Trophoblast cell (in vitro differentiated cells and primary cell): ENCODE data around the gene SPRING1. TPM values are rescaled to one million over a fixed set of nuclear protein-coding genes. Genes with fewer than 3 reads are reported as not detected.
A peak's percentile ranks its signal among the peaks of the same experiment; 100 is the strongest.

ENCODE experiments used
- DNase-seq, 2 donors: peaks; one replicate each; pipeline ENCODE4 v3.0.0-alpha.2; 2016
- H2AFZ ChIP-seq: 2 replicates; pipeline ENCODE4 v1.6.1; 2013; ENCODE audit warnings: low read length, moderate library complexity, mild to moderate bottlenecking; ENCODE audit not compliant: insufficient read depth, poor library complexity
- H2AK5ac ChIP-seq: 2 replicates; pipeline ENCODE4 v1.6.1; 2013; ENCODE audit warnings: mild to moderate bottlenecking, low read length
- H2BK120ac ChIP-seq: 2 replicates; pipeline ENCODE4 v1.6.1; 2013; ENCODE audit warnings: low read length, mild to moderate bottlenecking, moderate library complexity; ENCODE audit not compliant: insufficient read depth, poor library complexity
- H2BK12ac ChIP-seq: 2 replicates; pipeline ENCODE4 v1.6.1; 2013; ENCODE audit warnings: mild to moderate bottlenecking, low read length, moderate library complexity
- H2BK5ac ChIP-seq: 2 replicates; pipeline ENCODE4 v1.6.1; 2013; ENCODE audit warnings: low read length, low read depth, moderate library complexity, mild to moderate bottlenecking; ENCODE audit not compliant: poor library complexity
- H3K14ac ChIP-seq: 2 replicates; pipeline ENCODE4 v1.6.1; 2013; ENCODE audit warnings: mild to moderate bottlenecking, low read length
- H3K18ac ChIP-seq: 2 replicates; pipeline ENCODE4 v1.6.1; 2013; ENCODE audit warnings: mild to moderate bottlenecking, low read length
- H3K23ac ChIP-seq: 2 replicates; pipeline ENCODE4 v1.6.1; 2013; ENCODE audit warnings: low read length
- H3K27ac ChIP-seq: 2 replicates; pipeline ENCODE4 v1.5.1; 2013; ENCODE audit warnings: low read depth, mild to moderate bottlenecking, inconsistent platforms, low read length, moderate library complexity
- H3K27me3 ChIP-seq: 2 replicates; pipeline ENCODE4 v1.6.1; 2013; ENCODE audit warnings: inconsistent platforms, mild to moderate bottlenecking, low read length, moderate library complexity; ENCODE audit not compliant: insufficient read depth
- H3K36me3 ChIP-seq, 2 experiments: 1 replicate in 1 of 2; 2 replicates in 1 of 2; pipeline ENCODE4 v1.6.1; 2013; ENCODE audit warnings: low read length in 2 of 2, mild to moderate bottlenecking in 2 of 2, moderate library complexity in 1 of 2; ENCODE audit not compliant: insufficient read depth in 2 of 2, control insufficient read depth in 1 of 2
- H3K4ac ChIP-seq: 2 replicates; pipeline ENCODE4 v1.6.1; 2013; ENCODE audit warnings: low read depth, mild to moderate bottlenecking, low read length, moderate library complexity
- H3K4me1 ChIP-seq, 2 experiments: 1 replicate in 1 of 2; 2 replicates in 1 of 2; pipeline ENCODE4 v1.6.1; 2013; ENCODE audit warnings: low read length in 2 of 2, mild to moderate bottlenecking in 2 of 2, moderate library complexity in 1 of 2; ENCODE audit not compliant: insufficient read depth in 2 of 2, control insufficient read depth in 1 of 2
- H3K4me2 ChIP-seq: 2 replicates; pipeline ENCODE4 v1.6.1; 2013; ENCODE audit warnings: inconsistent platforms, mild to moderate bottlenecking, low read length, moderate library complexity
- H3K4me3 ChIP-seq: 2 replicates; pipeline ENCODE4 v1.5.1; 2013; ENCODE audit warnings: mild to moderate bottlenecking, low read depth, low read length, inconsistent platforms
- H3K79me1 ChIP-seq: one replicate; pipeline ENCODE4 v1.6.1; 2013; ENCODE audit warnings: low read length
- H3K79me2 ChIP-seq: 2 replicates; pipeline ENCODE4 v1.6.1; 2013; ENCODE audit warnings: low read length, mild to moderate bottlenecking; ENCODE audit not compliant: control insufficient read depth, insufficient read depth, poor library complexity
- H3K9ac ChIP-seq: 2 replicates; pipeline ENCODE4 v1.6.1; 2013; ENCODE audit warnings: mild to moderate bottlenecking, low read length
- H3K9me3 ChIP-seq: 2 replicates; pipeline ENCODE4 v1.6.1; 2013; ENCODE audit warnings: low read depth, mild to moderate bottlenecking, control low read depth, inconsistent platforms, low read length; ENCODE audit not compliant: insufficient read depth
- H4K12ac ChIP-seq: 2 replicates; pipeline ENCODE4 v1.6.1; 2013; ENCODE audit warnings: low read depth, mild to moderate bottlenecking, low read length, moderate library complexity
- H4K8ac ChIP-seq: 2 replicates; pipeline ENCODE4 v1.6.1; 2013; ENCODE audit warnings: low read depth, mild to moderate bottlenecking, low read length, moderate library complexity
- H4K91ac ChIP-seq: one replicate; pipeline ENCODE4 v1.6.1; 2013; ENCODE audit warnings: low read depth, mild to moderate bottlenecking, low read length, moderate library complexity
- WGBS: extraction: QIAGEN DNeasy Blood & Tissue Kit; methylation state at CpG from one replicate; pipeline ENCODE4 v1.1.7; 2013; ENCODE audit warnings: missing lambda C conversion rate; ENCODE audit not compliant: insufficient read length, insufficient coverage; ENCODE audit errors: extremely low coverage; 5-methylcytosine and 5-hydroxymethylcytosine counted together
- polyA plus RNA-seq: library from polyadenylated mRNA; stranded (reverse); fragments of 200-250 nt; gene quantifications from 2 replicates; pipeline ENCODE4 v1.2.3, GENCODE V29; 2013

Gene SPRING1, protein sequence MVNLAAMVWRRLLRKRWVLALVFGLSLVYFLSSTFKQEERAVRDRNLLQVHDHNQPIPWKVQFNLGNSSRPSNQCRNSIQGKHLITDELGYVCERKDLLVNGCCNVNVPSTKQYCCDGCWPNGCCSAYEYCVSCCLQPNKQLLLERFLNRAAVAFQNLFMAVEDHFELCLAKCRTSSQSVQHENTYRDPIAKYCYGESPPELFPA
- 29.2 and 31.0 TPM in 2 replicates for polyA plus RNA-seq

DNA sequence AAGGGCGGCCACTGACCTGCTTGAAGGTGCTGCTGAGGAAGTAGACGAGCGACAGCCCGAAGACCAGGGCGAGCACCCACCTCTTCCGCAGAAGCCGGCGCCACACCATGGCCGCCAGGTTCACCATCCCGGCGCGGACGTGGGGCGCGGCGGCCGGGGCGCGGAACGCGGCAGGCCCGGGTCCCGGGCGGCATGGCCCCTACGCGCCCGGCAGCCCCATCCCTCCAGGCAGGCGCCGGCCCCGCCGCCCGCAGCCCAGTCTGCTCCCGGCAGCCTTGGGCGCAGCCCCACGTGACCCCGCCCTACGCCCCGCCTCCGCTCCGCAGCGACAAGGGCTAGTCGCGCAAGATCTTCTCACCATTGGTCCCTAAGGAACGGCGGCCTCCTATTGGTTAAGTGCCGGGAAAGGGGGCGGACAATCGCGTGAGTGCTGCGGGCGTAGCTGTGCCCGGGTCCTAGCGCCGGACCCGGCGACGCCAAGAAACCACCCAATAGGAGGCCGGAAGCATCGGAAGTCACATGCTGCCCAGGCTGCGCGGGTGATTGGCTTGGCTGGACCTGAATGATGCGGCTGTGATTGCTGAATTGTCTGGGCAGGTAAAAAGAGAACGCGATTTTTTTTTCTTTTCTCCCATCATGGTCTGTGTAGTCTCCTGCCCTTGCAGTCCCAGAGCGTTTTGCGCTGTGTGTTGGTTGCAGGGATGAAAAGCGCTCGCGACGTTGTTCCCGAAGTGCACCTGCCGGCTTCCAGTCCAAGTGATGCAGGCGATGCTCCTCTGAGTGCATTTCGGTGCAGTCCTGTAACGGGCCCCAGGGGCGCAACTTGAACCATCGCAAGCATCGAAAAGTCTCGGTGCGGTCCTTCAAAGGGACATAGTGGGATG lies at the start of gene SPRING1, which contains the start of gene RNFT2:
TSS of gene SPRING1 (minus strand) at position 296 of the 884 bp plus-strand sequence. CDS start at position 127, 169 bp downstream.
TSS of gene RNFT2 (plus strand) at position 542 of the 884 bp plus-strand sequence. CDS start 2,183 bp downstream, outside the sequence.
- Histone ChIP-seq H3K4me2 (peak within 1 kb of the TSS; percentile 85), H4K8ac (peak within 1 kb of the TSS; percentile 81), H2AFZ (peak within 1 kb of the TSS; percentile 88), H3K27me3 (no peaks in the 10 kb centered on the region), H3K4me3 (peak within 1 kb of the TSS; percentile 89), H4K91ac (peak within 1 kb of the TSS; percentile 61), H2BK12ac (no peak within 1 kb of the TSS), H3K79me2 (peaks cover 9% of the 10 kb centered on the region), H2BK5ac (peak within 1 kb of the TSS; percentile 46), H2BK120ac (peak within 1 kb of the TSS; percentile 23), H3K27ac (no peak within 1 kb of the TSS), H3K18ac (peak within 1 kb of the TSS; percentile 35), H3K4me1 (peaks cover 9 to 12% of the 10 kb centered on the region in 2 experiments), H3K36me3 (peaks cover 0 to under 1% of the 10 kb centered on the region in 2 experiments), H3K79me1 (peaks cover 5% of the 10 kb centered on the region), H4K12ac (peak within 1 kb of the TSS; percentile 21), H3K14ac (peak within 1 kb of the TSS; percentile 38), H2AK5ac (peak within 1 kb of the TSS; percentile 25), H3K9me3 (no peaks in the 10 kb centered on the region), H3K4ac (peak within 1 kb of the TSS; percentile 66), H3K9ac (peak within 1 kb of the TSS; percentile 70), H3K23ac (no peak within 1 kb of the TSS)
- DNase-seq, result peak; percentile 99
- no CpG with 5 or more reads among the region's 80 CpGs for WGBS

DNA sequence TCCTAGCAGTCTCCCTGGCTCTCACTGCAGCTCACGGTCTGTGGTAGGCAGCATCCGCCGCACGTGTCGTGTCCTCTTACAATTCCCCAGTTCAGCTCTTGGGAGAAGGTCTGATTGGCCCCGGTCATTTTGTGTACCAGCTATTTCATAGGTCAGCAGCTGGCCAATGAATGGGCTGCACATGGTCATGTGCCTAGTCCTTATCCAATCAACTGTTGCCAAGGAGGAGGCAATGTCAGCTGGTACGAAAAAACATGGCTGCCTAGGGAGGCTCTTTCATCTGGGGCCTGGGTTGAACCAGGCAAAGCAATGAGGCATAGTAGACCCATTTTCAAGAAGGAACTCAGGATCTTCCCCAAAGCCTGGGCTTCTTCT lies 46.4 kb upstream of the SPRING1 start:
- Histone ChIP-seq H3K9ac (no peak overlapping the region), H3K79me1 (no peaks in the 10 kb centered on the region), H2BK12ac (no peak overlapping the region), H2AK5ac (no peak overlapping the region), H3K4me2 (no peak overlapping the region), H3K23ac (no peak overlapping the region), H2BK5ac (no peak overlapping the region), H3K18ac (no peak overlapping the region), H3K27ac (no peak overlapping the region), H3K14ac (no peak overlapping the region), H3K36me3 (no peaks in the 10 kb centered on the region), H3K27me3 (no peaks in the 10 kb centered on the region), H3K4me3 (no peak overlapping the region), H3K4me1 (no peaks in the 10 kb centered on the region), H3K4ac (no peak overlapping the region), H2BK120ac (no peak overlapping the region), H4K8ac (no peak overlapping the region), H3K9me3 (no peaks in the 10 kb centered on the region), H2AFZ (no peak overlapping the region), H4K12ac (no peak overlapping the region), H3K79me2 (no peaks in the 10 kb centered on the region), H4K91ac (no peak overlapping the region)
- no peak for DNase-seq
- no CpG with 5 or more reads among the region's 7 CpGs for WGBS

DNA sequence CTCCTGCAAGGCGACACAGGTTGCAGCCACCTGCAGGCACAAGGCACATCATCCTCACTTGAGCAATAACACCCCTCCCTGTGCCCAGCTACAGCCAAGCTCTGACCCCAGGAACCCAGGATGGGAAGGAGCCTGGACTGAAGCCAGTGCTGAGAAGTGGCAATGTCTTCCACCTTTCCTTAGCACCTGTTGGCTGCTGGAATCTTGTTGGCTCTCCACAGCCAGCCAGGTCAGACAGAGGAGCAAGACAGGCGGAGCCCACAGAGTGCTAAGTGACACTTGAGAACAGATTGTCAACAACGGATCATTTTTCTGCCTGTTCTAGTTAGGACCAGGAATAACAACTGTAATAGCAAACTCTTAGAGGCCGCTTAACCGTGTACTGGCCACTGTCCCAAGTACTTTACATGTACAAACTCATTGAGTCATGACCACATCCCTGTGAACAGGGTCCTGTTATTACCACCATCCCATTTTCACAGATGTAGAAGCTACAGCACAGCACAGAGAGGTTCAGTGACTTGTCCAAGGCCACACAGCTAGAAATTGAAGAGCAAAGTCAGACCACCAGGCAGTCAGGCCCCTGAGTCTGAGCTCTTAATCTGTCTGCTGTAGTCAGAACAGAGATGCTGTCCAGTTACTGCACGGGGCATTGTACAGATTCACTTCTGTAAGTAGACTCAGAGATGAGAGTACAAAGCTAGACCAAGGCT lies 45.8 kb upstream of the SPRING1 start:
- WGBS, result no CpG with 5 or more reads among the region's 6 CpGs
- Histone ChIP-seq H3K18ac (no peak overlapping the region), H3K23ac (no peak overlapping the region), H4K12ac (no peak overlapping the region), H3K27me3 (no peaks in the 10 kb centered on the region), H2AK5ac (no peak overlapping the region), H2BK120ac (no peak overlapping the region), H3K4me3 (no peak overlapping the region), H3K9me3 (no peaks in the 10 kb centered on the region), H3K14ac (no peak overlapping the region), H3K4me2 (no peak overlapping the region), H2BK5ac (no peak overlapping the region), H3K4me1 (no peaks in the 10 kb centered on the region), H2BK12ac (no peak overlapping the region), H4K8ac (no peak overlapping the region), H3K79me2 (no peaks in the 10 kb centered on the region), H3K9ac (no peak overlapping the region), H3K4ac (no peak overlapping the region), H3K27ac (no peak overlapping the region), H3K36me3 (no peaks in the 10 kb centered on the region), H2AFZ (no peak overlapping the region), H4K91ac (no peak overlapping the region), H3K79me1 (no peaks in the 10 kb centered on the region)
- DNase-seq, result no peak

DNA sequence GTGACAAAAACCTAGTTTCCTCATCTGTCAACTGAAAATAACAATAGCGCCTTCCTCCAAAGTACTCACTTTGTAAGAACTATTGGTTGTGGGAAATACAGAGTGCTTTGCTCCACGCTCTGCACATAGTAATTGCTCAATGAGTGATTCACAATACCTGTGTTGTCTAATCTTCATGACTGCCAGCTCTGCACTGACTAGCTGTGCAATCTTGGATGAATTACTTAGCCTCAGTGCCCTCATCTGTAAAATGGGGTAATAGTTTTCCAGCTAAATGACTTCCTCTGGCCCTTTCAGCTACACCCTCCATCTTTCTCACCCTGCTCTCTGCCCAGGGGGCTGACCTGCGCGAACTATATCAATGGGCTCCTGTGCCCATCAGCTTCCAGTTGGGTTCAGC lies 43.1 kb upstream of the SPRING1 start:
- no peak overlapping the region for H2BK5ac ChIP-seq

More for the DNA sequence above, 43.1 kb upstream of the SPRING1 start:
- H3K9me3 ChIP-seq, result no peaks in the 10 kb centered on the region
- no peak overlapping the region for H3K4me3 ChIP-seq
- no CpG with 5 or more reads among the region's 4 CpGs for WGBS
- no peak overlapping the region for H2AK5ac ChIP-seq
- no peak overlapping the region for H4K8ac ChIP-seq
- no peak overlapping the region for H4K12ac ChIP-seq
- no peak overlapping the region for H4K91ac ChIP-seq
- H3K18ac ChIP-seq, result no peak overlapping the region
- H3K36me3 ChIP-seq, result no peaks in the 10 kb centered on the region
- no peak overlapping the region for H3K27ac ChIP-seq
- H3K4me1 ChIP-seq, result no peaks in the 10 kb centered on the region
- no peak overlapping the region for H2BK120ac ChIP-seq
- H3K27me3 ChIP-seq, result no peaks in the 10 kb centered on the region
- peak in 1 of 2 donors; percentile 62 for DNase-seq
- H3K79me1 ChIP-seq, result no peaks in the 10 kb centered on the region
- no peak overlapping the region for H3K4me2 ChIP-seq
- H2AFZ ChIP-seq, result no peak overlapping the region
- no peak overlapping the region for H2BK12ac ChIP-seq
- H3K79me2 ChIP-seq, result no peaks in the 10 kb centered on the region
- H3K9ac ChIP-seq, result no peak overlapping the region
- no peak overlapping the region for H3K14ac ChIP-seq
- no peak overlapping the region for H3K23ac ChIP-seq
- no peak overlapping the region for H3K4ac ChIP-seq
